ENCODE measurements around the gene ADGRL2. TPM values are rescaled to one million over a fixed set of nuclear protein-coding genes. Genes with fewer than 3 reads are reported as not detected.

The ADGRL2 gene
- polyA plus RNA-seq, 1 experiment: 22.7 TPM

- H3K27me3 ChIP-seq (ENCODE audit: control insufficient read depth, insufficient read depth, low read length): no peaks in the 10 kb centered on the region
- ChIA-PET CTCF (no interaction called here), POLR2A (no interaction called here)
- H3K27ac ChIP-seq (ENCODE audit: low read depth, low read length): no peak overlapping the region
- H3K4me3 ChIP-seq (ENCODE audit: low read depth, low read length): no peak overlapping the region
- no peak for DNase-seq (ENCODE audit: low read depth, low spot score)
- TF ChIP-seq CTCF (IDR thresholded peaks at IDR 0.05; ENCODE audit: low read depth, low read length): no peak
- H3K9me3 ChIP-seq (ENCODE audit: control insufficient read depth, insufficient read depth, low read length): no peaks in the 10 kb centered on the region
Observed at GRCh38 chr1:82015444-82015843, 214.7 kb downstream of the ADGRL2 start.

GRCh38 chr1:82018319-82018718 is 217.6 kb downstream of the ADGRL2 start:
- Histone ChIP-seq H3K27ac (ENCODE audit: low read depth, low read length) (no peak overlapping the region), H3K27me3 (ENCODE audit: control insufficient read depth, insufficient read depth, low read length) (no peaks in the 10 kb centered on the region), H3K4me3 (ENCODE audit: low read depth, low read length) (no peak overlapping the region), H3K9me3 (ENCODE audit: control insufficient read depth, insufficient read depth, low read length) (no peaks in the 10 kb centered on the region)
- POLR2A ChIA-PET: no interaction called here
- no peak for DNase-seq (ENCODE audit: low read depth, low spot score)
- CTCF ChIA-PET: no interaction called here
- no peak for TF ChIP-seq CTCF (IDR thresholded peaks at IDR 0.05; ENCODE audit: low read depth, low read length)

- CTCF ChIA-PET: no interaction called here
- Histone ChIP-seq H3K27ac (ENCODE audit: low read depth, low read length) (no peak overlapping the region), H3K27me3 (ENCODE audit: control insufficient read depth, insufficient read depth, low read length) (no peaks in the 10 kb centered on the region), H3K4me3 (ENCODE audit: low read depth, low read length) (no peak overlapping the region), H3K9me3 (ENCODE audit: control insufficient read depth, insufficient read depth, low read length) (no peaks in the 10 kb centered on the region)
- no peak for TF ChIP-seq CTCF (IDR thresholded peaks at IDR 0.05; ENCODE audit: low read depth, low read length)
- DNase-seq (ENCODE audit: low read depth, low spot score): no peak
- POLR2A ChIA-PET: no interaction called here
Observed at GRCh38 chr1:82019508-82019907, 218.8 kb downstream of the ADGRL2 start.

GRCh38 chr1:82030830-82031229 is 230.1 kb downstream of the ADGRL2 start:
- ChIA-PET POLR2A (no interaction called here), CTCF (no interaction called here)
- TF ChIP-seq CTCF (IDR thresholded peaks at IDR 0.05; ENCODE audit: low read depth, low read length): no peak
- Histone ChIP-seq H3K27ac (ENCODE audit: low read depth, low read length) (no peak overlapping the region), H3K9me3 (ENCODE audit: control insufficient read depth, insufficient read depth, low read length) (no peaks in the 10 kb centered on the region), H3K4me3 (ENCODE audit: low read depth, low read length) (no peak overlapping the region), H3K27me3 (ENCODE audit: control insufficient read depth, insufficient read depth, low read length) (no peaks in the 10 kb centered on the region)
- no peak for DNase-seq (ENCODE audit: low read depth, low spot score)

- Histone ChIP-seq H3K9me3 (ENCODE audit: control insufficient read depth, insufficient read depth, low read length) (no peaks in the 10 kb centered on the region), H3K27ac (ENCODE audit: low read depth, low read length) (no peak overlapping the region), H3K27me3 (ENCODE audit: control insufficient read depth, insufficient read depth, low read length) (no peaks in the 10 kb centered on the region), H3K4me3 (ENCODE audit: low read depth, low read length) (no peak overlapping the region)
- TF ChIP-seq CTCF (IDR thresholded peaks at IDR 0.05; ENCODE audit: low read depth, low read length): no peak
- ChIA-PET POLR2A (no interaction called here), CTCF (interaction anchor here (0.7 kb wide), 1 partner anchor 10 kb away, joined by 3 read pairs; no protein-coding TSS in a partner anchor)
- no peak for DNase-seq (ENCODE audit: low read depth, low spot score)
Observed at GRCh38 chr1:82032068-82032467, 231.3 kb downstream of the ADGRL2 start.

All from AG04450 (cell line).